HTERT RPE-1 (cell line): ENCODE results near the gene ADCY10.
"Not testable (repeated sequence)": the region's sequence is repeated elsewhere in the genome, so short reads cannot be mapped to it uniquely, and the experiment has no call there.

Experiments
- in situ Hi-C: fragments of 300-500 bp; cut with MboI; formaldehyde crosslinking; loops from 4 replicates; pipeline ENCODE4 v1.14.3; 2020; ENCODE audit warnings: low sequenced_read_pairs

The ADCY10 gene

DNA sequence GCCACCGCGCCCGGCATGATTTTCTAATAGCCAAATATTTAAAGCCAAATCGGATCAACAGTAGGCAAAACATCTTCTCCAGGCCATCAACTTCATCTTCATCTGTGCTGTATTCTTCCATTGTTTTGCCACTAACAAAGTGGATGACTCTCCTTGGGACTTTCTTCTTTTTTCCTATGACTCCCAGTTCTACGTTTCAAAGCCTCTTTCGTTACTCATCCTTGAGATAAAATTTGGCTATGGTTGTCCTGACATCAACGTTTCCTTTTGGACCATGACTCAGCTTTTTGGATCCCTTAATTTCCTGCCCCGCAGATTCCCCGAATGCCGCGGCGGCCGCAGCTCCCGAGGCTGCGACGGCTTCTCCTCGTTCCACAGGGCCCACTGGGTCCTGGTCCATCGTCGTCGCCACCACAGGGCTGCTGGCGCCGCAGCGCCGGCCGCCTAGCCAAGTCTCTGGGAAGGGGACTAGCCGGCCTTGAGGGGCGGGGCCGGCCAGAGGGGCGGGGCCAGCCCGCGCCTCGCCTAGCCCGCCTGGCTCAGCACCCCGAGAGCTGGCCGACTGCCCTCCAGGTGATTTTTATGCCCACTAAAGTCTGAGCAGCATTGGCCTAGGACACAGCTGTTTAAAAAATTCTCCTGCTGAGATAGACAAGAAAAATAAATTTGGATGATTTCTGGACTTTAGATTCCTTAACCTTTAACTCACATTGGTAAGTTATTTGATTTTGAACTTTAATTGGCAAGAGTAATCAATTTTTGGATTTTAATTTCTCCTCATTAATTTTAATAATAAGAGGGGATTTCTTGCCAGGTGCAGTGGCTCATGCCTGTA is 93.9 kb downstream of the ADCY10 start:
- in situ Hi-C loops, result no loop called here

DNA sequence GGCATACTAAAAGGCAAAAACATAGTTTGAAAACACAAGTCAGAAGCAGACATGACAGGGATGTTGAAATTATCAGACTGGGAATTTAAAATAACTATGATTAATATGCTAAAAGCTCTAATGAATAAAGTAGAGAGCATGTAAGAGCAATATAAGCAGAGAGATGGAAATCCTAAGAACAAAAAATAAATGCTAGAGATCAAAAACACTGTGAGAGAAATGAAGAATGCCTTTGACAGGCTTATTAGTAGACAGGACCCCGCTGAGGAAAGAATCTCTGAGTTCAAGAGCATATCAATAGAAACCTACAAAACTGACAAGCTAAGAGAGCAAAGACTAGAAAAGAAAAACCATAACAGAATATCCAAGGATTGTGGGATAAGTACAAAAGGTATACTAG is 98.3 kb downstream of the ADCY10 start:
- in situ Hi-C loops, result no loop called here

DNA sequence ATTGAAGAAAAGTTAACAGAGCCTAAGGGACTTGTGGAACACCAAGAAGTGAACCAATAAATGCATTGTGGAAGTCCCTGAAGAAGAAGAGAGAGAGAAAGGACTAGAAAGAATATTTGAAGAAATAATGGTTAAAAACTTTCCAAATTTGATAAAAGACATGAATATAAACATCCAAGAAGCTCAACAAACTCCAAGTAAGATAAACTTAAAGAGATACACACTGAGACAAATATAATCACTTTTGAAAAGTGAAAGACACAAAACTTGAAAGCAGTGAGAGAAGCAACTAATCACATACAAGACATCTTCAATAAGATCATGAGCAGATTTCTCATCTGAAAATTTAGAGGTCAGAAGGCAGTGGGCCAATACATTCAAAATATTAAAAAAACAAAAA is 101.0 kb downstream of the ADCY10 start:
- in situ Hi-C loops, result no loop called here

DNA sequence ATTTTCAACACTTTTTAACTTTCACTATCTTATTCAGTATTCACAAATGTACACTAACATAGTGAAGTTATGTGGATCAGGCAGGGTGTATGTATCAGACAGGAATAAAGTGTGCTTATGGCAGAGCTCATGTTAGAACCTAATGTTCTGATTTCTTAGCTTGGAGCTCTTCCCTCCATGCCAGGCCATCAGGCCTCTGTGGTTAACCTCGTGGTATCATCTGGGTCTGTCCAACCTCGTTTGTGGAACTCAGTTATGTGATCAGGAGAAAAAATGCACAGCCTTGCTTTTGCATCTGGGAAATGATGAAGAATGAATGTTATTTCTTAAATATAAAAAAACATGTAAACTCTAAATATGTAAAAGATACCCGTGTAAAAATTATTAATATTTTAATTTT is 105.2 kb downstream of the ADCY10 start:
- in situ Hi-C loops, result no loop called here

DNA sequence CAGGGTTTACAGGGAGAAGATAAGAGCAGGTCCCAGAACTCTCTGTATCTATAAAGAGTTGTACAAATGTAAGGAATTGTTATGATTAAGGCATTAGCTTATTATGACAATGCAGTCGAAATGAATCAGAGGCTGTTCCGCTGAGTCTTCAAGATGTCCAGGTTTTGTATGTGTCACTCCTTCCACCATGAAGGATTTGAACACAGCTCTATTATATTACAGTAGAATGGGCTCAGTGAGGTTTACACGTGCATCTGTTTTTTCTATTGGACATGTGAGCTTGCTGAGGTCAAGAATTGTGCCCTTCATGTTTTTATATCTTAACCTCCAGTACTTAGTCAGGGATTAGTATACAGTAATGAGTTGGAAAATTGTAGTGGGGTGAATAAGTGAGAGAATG is 105.8 kb downstream of the ADCY10 start:
- in situ Hi-C loops, result no loop called here

DNA sequence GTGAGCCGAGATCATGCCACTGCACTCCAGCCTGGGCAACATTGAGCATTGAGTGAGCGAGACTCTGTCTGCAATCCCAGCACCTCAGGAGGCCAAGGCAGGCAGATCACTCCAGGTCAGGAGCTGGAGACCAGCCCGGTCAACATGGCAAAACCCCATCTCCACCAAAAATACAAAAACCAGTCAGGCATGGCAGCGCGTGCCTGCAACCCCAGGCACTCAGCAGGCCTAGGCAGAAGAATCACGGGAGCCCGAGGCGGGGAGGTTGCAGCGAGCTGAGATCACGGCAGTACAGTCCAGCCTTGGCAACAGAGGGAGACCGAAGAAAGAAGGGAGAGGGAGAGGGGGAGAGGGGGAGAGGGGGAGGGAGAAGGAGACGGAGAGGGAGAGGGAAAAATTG is 107.3 kb downstream of the ADCY10 start:
- in situ Hi-C loops, result not testable (repeated sequence)

DNA sequence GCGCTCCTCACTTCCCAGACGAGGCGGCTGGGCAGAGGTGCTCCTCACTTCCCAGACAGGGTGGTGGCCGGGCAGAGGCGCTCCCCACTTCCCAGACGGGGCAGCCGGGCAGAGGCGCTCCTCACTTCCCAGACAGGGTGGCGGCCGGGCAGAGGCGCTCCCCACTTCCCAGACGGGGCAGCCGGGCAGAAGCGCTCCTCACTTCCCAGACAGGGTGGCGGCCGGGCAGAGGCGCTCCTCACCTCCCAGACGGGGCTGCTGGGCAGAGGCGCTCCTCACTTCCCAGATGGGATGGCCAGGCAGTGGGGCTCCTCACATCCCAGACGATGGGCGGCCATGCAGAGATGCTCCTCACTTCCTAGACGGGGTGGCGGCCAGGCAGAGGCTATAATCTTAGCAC is 107.7 kb downstream of the ADCY10 start:
- in situ Hi-C loops, result not testable (repeated sequence)

DNA sequence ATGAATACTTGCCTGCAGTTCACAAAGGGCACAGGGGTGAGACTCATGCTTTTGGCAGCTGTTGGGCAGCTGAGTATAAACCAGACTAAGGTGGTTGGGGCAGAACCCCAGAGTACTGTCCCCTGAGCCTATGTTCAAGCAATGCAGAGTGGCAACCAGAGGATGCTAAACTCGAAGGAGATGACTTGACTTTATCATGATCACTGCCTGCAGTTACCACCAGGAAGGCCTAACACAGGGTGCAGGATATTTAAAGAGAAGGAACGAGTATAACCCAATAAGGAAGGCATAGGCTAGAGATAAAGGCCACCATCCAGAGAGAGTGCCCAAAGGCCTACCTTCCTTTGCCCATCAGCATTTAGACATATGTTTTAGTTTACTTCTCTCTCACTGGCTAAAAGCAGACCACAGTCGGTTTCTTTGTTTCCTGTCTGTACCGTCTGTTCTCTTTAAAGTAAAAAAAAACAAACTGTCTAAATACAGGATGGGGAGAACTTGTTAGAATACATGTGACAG is 108.8 kb downstream of the ADCY10 start:
- in situ Hi-C loops, result no loop called here

DNA sequence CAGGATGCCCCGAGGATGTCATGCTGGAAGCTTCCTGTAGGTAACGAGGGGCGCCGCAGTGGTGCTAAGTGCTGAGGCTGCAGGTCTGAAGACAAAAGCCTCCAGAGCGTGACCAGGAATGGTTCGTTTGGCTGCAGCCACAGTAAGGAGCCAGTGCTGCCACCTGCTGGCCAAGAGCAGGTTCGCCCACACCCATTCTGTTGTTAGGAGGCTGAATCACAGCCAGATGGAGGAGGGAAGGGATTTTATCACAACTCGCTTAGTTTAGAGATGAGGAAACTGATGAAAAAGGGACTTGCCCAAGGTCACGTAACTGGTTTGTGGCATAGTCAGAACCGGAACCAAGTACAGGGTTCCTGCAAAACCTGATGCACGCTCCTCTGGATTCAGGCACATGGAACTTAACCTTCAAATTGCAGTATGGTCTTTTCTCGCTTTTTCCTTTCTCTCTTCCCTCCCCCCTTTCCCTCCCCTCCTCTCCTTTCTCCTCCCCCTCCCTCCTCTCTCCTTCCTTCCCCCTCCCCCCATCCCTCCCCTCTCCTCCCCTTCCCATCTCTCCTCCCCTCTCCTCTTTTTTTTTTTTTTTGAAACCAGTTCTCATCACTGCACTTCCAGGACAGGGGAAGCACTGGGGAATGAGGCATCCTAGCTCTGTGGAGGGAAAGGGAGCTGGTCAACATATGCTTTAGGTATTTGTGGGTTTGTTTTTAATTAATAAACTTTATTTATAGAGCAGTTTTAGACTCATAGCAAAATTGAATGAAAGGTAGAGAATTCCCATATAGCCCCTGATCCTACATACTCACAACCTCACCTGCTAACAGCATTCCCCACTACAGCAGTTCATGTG is 110.4 kb downstream of the ADCY10 start:
- in situ Hi-C loops, result no loop called here

DNA sequence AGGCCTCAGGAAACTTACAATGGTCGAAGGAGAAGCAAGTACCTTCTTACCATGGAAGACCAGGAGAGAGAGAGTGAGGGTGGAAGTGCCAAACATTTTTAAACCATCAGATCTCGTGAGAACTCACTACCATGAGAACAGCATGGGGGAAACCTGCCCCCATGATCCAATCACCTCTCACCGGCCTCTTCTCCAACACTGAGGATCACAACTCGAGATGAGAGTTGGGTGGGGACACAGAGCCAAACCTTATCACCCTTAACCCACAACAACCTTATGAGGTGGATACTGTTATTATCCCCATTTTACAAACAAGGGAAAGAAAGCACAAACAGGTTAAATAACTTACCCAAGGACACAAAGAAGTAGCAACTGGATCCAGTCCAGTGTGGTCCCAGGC is 111.7 kb downstream of the ADCY10 start:
- in situ Hi-C loops, result no loop called here

DNA sequence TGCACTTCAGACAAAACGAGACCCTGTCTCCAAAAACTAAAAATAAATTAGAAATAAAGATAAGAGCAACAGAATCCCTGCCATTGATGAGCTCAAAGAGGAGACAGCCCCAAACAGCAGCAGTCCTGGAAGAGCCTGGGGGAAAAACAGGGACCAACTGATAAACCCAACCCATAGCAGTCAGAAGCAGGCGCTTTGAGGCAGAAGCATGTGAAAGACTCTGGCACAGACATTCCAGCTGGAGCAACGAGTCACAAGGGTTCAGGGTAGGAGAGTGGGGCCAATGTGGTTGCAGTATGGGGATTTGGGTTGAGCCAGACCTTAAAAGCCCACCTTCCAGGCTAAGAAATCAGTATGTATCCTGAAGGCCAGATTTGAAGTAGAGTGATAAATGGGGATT is 113.7 kb downstream of the ADCY10 start:
- in situ Hi-C loops, result no loop called here

DNA sequence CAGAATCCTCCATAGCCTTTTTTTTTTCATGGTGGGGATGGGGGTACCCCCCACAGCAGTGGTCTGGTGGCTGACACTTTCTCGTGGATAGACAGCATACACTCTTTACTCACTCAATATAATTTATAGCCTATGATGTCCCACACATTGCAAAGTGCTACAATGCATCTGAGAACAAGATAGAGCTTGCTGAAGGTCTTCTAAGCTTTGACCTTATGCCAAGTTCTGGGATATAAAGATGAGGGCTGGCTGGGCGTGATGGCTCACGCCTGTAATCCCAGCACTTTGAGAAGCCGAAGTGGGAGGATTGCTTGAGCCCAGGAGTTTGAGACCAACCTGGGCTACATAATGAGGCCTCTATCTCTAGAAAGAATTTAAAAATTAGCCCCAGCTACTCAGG is 114.2 kb downstream of the ADCY10 start:
- in situ Hi-C loops, result no loop called here

DNA sequence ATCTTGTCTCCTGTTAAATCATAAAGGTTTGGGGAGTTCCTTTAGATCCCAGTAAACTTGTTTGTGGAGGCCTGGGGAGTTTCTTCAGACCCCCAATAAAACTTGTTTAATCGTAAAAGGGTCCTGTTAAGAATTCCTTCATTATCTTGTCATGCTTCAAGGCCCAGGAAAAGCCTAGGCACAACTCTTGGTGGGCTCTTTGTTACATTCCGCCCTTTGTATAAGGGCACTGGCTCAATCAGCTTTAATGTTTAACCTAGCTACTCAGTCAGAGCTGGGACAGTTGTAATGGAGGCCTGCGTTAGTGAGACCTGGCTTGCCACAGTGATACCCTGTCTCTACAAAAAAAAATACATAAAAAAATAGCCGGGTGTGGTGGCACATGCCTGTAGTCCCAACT is 115.0 kb downstream of the ADCY10 start:
- in situ Hi-C loops, result no loop called here

DNA sequence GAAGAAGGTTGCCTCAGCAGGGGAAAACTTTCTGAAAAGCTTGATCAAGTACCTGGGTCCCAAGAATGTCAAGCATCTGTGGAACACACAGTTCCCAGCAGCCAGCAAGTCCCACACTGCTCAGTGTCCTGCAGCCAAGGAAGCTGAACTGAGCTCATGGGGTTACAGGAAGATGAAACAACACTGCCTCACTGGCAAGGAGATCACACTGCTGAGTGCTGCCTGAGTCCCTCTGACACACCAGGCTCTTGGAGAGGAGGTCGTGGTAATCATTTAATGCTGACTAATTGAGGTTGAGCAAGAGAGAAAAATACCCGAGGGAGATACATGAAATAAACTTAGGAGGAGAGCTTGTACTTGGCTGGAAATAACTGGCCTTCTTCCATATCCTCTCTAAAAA is 116.9 kb downstream of the ADCY10 start:
- in situ Hi-C loops, result no loop called here

DNA sequence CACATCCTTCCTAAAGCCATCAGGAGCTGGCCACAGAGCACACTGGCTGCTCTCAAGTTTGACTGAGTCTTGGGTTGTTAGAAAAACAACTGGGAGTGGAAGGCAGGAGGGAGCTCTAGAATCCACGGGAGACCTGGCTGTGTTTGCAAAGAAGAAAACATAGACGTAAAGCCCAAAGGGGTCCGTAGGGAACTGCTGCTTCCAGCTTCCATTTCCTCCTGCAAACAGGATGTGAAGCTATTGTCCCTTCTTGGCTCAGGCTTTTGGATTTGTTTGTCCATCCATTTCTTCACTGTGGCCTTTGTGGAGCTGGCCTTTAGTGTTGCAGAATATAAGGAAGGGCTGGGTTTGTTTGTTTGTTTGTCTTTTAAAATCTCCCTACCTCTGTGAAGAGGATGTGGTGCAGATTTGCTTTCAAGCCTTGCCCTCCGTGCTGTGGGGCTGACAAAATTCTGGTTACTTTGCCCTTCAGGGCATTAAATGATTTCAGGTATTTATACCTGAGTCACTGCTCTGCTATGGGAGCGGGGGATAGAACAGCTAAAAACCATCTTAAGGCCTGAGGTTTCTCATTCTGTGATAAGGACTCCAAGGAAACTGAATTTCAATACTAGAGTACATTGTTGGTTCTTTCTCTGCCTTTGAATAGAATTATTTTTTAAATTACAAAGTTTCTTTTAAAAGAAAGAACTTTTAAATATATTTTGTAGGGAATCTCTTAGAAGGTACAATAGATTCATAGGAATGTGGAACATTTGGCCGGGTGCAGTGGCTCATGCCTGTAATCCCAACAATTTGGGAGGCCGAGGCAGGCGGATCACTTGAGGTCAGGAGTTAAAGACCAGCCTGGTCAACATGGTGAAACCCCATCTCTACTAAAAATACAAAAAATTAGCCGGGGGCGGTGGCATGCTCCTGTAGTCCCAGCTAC is 117.9 kb downstream of the ADCY10 start:
- in situ Hi-C loops, result no loop called here

DNA sequence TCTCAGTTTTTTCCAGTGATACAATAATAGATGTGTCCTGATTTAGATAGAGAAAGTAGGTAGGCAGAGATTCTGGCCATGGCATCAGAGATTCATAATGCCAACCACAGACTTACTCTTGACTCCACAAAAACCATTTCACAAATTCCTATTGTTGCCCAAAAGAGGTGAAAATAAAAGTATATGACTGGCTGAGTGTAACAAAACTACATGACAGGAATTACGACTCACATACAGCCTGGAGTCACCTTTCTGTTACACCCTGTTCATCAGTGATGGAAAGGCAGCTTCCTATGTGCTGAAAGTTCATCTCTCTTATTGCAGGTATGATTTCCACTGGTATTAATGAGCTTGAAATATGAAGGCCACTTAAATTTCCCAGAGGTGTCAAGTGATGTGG is 119.9 kb downstream of the ADCY10 start:
- in situ Hi-C loops, result no loop called here

DNA sequence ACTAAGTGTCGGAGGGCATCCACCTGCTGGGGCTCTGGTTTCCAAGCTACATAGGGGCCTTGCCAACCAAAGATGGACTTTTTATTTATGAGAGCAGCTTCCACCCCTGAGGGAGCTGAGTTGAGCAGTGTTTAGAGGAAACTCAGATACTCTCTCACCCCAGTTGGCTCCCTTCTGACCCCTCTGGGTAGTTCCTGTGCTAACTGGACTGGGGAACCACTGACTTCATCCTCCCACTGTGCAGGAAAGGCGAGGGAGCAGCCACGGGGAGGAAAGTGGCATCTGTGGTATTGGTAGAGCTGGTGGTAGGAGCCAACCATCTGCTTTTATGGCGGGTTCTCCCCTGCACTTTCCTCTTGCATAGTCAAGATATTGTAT is 121.8 kb downstream of the ADCY10 start:
- in situ Hi-C loops, result no loop called here

DNA sequence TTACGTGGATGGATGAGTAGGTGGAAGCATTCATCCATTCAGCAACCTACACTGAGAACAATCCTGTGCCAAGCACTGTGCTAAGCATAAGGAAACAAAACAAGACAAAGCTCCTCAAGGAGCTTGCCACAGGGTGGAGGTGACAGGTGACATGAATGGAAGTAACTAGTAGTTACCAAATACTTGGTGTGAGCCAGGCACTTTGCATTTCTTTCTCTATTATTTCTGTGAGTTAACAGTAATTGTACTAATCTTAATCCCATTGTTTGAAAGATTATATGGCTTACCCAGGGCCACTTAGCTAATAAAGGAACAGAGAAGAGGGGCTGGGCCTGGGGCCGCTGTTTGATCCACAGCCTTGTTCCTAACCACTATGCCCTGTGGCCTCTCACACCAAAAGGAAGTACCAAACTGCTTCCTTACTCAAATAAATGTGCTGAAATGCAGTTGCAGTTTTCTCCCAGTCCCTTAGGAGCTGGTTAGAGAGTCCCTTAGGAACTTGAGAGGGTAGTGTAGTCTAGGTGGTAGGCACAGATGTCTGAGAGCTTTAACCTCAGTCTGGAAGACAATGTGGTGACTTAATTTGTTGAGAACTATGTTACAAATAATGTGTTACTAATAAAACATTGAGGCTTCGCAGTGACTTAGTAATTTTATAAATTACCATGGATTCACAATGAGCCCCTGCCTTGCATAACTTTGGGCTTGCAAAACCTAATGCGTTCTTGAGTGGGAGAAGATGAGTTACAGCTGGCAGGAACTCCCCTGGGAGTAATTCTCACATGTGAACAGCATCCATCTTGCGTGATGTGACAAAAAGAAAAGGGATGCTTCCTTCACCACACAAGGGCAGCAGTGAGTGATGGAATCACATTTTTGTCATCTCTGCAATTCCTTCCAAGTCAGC is 122.4 kb downstream of the ADCY10 start:
- in situ Hi-C loops, result no loop called here

DNA sequence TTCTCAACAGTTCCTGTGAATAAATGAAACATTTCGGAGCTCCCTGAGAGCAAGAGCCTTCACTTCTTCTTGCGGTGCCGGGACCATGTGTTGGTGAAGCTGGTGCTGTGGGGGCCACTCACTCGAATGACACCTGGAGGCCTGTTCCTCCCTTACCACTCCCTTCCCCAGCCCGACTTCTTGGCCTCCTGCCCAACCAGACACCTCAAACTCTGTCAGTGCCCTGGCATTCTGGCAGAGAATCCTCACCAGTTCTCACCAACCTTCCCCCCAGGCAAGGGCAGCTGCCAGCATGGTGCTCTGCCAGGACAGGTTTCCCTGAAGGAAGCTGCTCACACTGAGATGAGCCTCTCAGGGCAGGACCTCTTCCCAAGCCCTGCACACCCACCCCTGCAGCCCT is 123.8 kb downstream of the ADCY10 start:
- in situ Hi-C loops, result no loop called here

DNA sequence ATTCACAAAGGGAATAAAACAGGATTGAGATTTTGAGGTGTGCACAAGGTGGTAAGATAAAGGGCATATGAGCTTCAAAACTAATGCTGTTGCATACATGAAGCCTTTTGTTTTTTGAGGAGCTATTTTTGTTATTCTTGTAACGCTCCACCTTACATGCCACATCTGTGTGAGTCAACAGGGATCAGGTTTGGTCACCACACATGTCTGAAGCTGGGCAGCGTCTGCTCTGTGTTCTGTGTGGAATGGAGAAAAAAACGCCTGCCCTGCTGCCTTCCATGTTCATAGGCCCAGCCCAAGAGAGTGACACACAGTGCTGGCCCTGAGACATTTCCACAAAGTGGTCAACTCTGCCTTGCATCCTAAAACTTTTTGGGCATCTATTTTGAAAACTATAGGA is 124.4 kb downstream of the ADCY10 start:
- in situ Hi-C loops, result no loop called here
